Retinal pigment epithelial cell (primary cell): ENCODE results near the gene SPATA32.

Experiments
- DNase-seq: peaks from one replicate; pipeline ENCODE4 v3.0.0-alpha.2; 2010; ENCODE audit warnings: low read depth
- H3K4me3 ChIP-seq: 2 replicates; pipeline ENCODE4 v1.5.1; 2011; ENCODE audit warnings: mild to moderate bottlenecking, low read length, control low read depth, moderate library complexity
- TF ChIP-seq, protein P1 (sequence below): conservative IDR thresholded peaks from 2 replicates; pipeline ENCODE4 v1.5.1; 2011; ENCODE audit warnings: low read depth, low read length, control low read depth, inconsistent platforms

SPATA32 gene

DNA sequence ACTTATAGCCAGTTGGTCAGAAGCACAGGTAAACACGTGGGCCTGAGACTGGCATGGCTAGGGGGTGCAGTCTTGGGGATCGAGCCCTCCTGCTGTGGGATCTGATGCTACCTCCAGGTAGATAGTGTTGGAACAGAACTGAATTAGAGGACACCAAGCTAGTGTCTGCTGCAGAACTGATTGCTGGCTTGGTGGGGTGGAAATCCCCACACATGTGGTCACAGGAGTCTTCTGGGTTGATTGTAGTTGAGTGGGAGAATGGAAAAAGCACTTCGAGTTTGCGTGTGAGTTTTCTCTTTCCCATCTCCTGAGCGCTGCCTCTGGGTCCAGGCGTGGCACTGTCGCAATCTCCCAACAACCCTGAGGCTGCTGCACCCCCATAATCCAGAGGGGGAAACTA lies 8.0 kb upstream of the SPATA32 start:
- no peak overlapping the region for H3K4me3 ChIP-seq

DNA sequence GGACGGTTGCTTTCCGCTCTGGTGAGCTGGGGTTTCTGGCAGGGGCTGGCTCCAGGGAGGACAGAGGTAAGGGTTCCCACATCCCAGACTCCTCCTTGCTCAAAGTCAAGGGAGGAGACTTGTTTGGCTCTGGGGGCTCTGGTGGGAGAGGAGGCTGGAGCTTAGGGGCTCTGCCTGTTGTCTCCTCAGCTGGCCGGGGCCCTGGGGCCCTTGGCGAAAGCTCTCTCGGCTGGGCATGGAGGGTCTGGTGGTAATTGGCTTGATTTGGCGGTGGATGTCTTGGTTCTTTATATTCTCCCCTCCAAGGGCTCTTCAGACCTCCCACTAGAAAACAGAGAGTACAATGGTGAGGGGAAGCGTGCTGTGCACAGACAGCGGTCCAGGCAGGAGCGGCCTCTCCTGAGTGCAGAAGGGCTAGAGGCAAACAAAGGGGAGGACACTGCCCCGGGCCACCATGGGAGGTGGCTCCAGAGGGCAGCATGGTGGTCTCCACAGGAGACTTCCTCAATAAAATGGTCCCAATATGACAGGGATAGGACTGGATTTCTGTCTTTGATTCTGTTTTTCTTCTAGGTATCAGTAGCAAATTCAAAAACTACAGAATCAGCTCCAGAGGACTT lies 5.7 kb upstream of the SPATA32 start:
- no peak overlapping the region for H3K4me3 ChIP-seq
- no peak for DNase-seq
- TF ChIP-seq, protein P1, sequence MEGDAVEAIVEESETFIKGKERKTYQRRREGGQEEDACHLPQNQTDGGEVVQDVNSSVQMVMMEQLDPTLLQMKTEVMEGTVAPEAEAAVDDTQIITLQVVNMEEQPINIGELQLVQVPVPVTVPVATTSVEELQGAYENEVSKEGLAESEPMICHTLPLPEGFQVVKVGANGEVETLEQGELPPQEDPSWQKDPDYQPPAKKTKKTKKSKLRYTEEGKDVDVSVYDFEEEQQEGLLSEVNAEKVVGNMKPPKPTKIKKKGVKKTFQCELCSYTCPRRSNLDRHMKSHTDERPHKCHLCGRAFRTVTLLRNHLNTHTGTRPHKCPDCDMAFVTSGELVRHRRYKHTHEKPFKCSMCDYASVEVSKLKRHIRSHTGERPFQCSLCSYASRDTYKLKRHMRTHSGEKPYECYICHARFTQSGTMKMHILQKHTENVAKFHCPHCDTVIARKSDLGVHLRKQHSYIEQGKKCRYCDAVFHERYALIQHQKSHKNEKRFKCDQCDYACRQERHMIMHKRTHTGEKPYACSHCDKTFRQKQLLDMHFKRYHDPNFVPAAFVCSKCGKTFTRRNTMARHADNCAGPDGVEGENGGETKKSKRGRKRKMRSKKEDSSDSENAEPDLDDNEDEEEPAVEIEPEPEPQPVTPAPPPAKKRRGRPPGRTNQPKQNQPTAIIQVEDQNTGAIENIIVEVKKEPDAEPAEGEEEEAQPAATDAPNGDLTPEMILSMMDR, result no peak

More for the DNA sequence above, 8.0 kb upstream of the SPATA32 start:
- DNase-seq, result no peak
- TF ChIP-seq, protein P1, result no peak

DNA sequence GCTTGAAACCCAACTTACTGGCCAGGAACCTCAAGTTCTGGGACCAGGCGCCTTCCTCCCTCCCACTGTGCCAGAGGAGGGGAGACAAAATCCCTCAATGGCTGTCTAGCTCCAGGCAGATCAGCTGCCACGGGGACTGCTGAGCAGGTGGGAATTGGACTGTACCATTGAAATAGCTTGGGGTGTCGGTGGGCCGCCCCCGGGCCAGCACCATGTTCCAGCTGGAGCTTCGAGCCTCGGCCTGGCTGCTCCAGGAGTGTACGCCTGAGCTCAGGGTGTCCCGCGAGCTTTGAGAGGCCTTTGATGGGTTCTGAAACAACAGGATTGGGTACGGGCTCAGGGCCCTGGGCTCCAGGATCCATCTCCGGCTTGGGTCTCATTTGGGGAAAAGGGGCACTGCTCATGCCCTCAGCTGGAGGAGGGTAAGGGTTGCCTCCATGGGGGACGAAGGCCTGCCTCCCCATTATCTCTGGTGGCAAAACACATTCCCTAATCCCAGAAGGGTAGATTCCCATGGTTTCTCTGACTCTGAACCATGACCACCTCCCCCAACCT lies 4.6 kb upstream of the SPATA32 start:
- TF ChIP-seq, protein P1, result no peak

DNA sequence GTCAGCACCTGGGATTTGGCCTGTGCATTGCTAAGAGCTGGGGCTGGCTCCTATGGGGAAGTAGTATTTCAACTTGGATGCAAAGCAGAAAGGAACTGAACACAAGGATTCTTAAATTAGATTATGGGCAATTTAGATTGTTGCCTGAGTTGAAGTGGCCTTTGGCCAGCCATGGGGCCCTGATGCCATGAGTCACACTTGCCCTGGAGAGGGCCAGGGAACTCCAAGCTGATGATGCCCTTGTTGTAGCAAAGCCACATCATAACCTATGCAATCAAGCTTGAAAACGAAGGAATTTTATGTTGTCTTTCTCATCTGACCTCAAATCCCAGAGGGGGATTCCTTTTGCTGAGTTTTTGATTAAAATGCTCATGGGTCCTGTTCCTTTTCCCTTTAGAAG lies 3.9 kb upstream of the SPATA32 start:
- peak; percentile 40 for DNase-seq
- H3K4me3 ChIP-seq, result no peak overlapping the region

More for the DNA sequence above, 4.6 kb upstream of the SPATA32 start:
- no peak overlapping the region for H3K4me3 ChIP-seq
- DNase-seq, result no peak

DNA sequence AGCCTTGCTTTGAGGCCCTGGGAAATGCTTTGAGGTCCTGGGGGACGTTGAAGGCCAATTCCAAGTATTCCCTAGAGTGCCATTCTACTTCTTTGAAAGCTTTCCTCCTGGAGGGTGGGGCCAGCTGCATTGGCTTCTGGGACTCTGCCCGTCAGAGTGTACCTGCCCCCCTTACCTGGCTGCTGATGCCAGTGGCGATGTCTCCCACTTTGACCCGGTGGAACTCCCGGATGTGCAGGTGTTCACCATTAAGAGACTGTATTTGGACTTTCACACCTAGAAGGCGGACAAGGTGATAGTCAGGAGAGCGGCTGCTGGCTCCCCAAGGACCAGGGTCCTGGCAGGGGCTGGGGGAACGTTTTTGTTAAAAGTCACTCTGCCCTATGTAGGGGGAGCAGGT lies 3.1 kb upstream of the SPATA32 start:
- H3K4me3 ChIP-seq, result no peak overlapping the region
- TF ChIP-seq, protein P1, result no peak
- no peak for DNase-seq

More for the DNA sequence above, 3.9 kb upstream of the SPATA32 start:
- TF ChIP-seq, protein P1, result no peak

DNA sequence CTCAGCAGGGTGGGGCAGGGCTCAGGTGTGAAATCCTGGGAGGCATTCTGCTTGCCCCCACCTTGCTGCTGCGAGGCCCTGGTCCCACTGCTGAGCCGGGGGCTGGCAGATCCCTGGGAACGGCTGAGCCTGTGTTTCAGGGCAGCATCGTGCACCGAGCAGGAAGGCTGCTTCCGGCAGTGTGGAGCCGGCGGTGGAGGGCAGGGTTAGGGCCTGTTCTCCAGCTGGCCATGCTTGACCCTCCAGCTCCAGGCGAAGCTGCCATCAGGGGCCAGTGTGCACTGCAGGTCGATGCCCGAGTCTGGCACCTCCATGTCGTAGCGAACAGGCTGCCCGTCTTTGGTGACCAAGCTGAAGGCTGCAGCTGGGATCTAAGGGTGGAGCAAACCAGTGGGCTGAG lies 2.5 kb upstream of the SPATA32 start:
- DNase-seq, result no peak
- H3K4me3 ChIP-seq, result no peak overlapping the region
- TF ChIP-seq, protein P1, result no peak

DNA sequence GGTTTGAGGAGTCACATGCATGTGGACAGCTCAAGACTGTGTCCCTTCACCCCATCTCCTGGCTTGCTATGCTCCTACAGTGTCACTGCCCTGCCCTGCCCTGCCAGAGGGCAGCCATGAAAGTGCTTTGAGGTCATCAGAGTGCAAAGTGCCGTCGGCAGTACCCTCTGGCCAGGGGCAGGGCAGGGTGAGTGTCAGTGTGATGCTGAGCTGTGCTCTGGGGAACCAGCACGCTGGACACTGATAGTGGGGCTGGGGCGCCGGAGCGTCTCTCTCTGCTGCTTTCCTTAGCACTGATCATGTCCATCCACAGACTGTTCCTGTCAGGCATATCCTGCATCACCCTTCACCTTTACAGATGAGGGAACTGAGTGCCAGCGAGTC lies 1.6 kb upstream of the SPATA32 start:
- no peak for DNase-seq
- H3K4me3 ChIP-seq, result no peak overlapping the region
- TF ChIP-seq, protein P1, result no peak
